GM19023 (cell line): ENCODE measurements around the gene MADD.

ENCODE experiments used
- ATAC-seq: cut with Tn5 transposase; IDR thresholded peaks from one replicate; pipeline ENCODE4 v1.9.1; 2021; ENCODE audit warnings: mild to moderate bottlenecking, moderate library complexity; ENCODE audit not compliant: unreplicated experiment

Gene MADD

DNA sequence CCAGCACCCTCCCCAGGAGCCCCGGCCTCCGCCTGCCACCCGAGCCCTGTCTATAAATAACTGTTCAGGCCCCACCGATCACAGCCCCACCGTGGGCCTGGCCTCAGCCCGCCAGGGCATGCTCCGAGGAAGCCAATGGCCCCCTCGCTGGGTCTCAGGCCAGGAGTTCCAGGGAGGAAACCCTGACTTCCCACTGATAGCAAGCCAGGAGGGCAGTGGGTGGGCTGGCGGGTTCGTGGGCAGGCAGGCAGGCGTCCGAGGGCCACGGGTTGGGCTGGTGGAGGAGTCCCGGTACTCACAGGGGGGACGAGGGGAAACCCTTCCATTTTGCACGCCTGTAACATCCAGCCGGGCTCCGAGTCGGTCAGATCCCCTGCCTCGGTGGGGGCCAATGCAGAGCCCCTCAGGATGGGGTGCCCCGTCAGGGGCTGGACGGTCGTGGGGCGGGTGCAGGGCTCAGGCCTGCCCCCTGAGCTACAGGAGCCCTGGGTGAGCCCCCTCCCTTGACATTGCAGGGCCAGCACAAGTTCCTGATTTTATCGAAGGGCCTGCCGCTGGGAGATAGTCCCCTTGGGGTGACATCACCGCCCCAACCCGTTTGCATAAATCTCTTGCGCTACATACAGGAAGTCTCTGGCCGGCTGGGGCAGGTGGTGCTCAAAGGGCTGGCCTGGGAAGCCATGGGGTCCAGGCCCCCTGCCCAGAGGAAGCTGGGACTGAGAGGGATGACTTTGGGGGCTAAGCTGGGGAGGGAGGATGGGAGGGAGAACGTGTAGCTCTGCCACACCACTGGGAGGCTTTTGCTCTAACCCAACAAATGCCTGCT lies 108.3 kb downstream of the MADD start, which contains the start of gene SPI1:
TSS of gene SPI1 (minus strand) at position 538 of the 826 bp plus-strand sequence. CDS start at position 344, 194 bp downstream.
- ATAC-seq: peak; percentile 75

DNA sequence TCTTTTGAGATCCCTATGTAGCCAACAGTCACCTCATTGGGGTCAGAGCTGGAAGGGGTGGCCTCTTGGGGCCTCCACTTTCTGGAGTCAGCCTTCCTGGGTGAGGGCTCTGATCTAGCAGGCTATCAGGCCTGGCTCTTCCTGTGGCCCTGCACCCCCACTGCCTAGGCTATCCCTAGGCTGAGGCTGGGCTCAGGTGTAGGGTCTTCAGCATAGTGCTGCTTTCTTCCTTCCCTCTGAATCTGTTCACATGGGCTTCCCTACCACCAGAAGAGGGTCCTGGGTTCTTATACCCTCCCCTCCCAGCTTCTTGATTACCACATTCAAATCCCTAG lies 108.9 kb downstream of the MADD start:
- no peak for ATAC-seq

DNA sequence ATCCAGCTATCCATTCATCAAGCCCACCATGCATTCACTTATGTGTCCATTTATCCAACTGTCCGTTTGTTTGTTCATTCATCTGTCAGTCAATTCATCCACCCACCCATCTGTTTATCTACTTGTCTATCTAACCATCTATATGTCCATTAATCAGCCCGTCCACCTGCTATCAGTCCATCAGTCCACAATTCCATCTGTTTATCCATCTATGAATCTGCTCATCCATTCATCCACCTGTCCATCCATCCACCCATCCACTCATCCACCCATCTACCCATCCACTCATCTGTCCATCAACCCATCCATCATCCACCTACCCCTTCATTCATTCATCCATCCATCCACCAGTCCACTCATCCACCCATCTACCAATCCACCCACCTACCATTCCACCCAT lies 109.4 kb downstream of the MADD start:
- no peak for ATAC-seq
